Glutamatergic neuron (in vitro differentiated cells): ENCODE measurements around the gene HES7. TPM values are rescaled to one million over a fixed set of nuclear protein-coding genes. Genes with fewer than 3 reads are reported as not detected.

Experiments used
- DNase-seq: peaks from one replicate; pipeline ENCODE4 v3.0.0; 2022
- H3K27ac Mint-ChIP-seq: one replicate; pipeline ENCODE4 v1.8.0; 2020; ENCODE audit warnings: mild to moderate bottlenecking, mixed read lengths, inconsistent platforms; ENCODE audit not compliant: unreplicated experiment
- H3K27me3 Mint-ChIP-seq: one replicate; pipeline ENCODE4 v1.8.0; 2020; ENCODE audit warnings: mild to moderate bottlenecking, moderate library complexity, mixed read lengths, inconsistent platforms; ENCODE audit not compliant: unreplicated experiment
- H3K36me3 Mint-ChIP-seq: one replicate; pipeline ENCODE4 v1.8.0; 2020; ENCODE audit warnings: mild to moderate bottlenecking, mixed read lengths, inconsistent platforms; ENCODE audit not compliant: unreplicated experiment
- H3K4me1 Mint-ChIP-seq: one replicate; pipeline ENCODE4 v1.8.0; 2020; ENCODE audit warnings: mild to moderate bottlenecking, low read depth, mixed read lengths, inconsistent platforms; ENCODE audit not compliant: unreplicated experiment
- H3K4me3 Mint-ChIP-seq: one replicate; pipeline ENCODE4 v1.8.0; 2020; ENCODE audit warnings: mild to moderate bottlenecking, mixed read lengths, inconsistent platforms; ENCODE audit not compliant: unreplicated experiment
- H3K9me3 Mint-ChIP-seq: one replicate; pipeline ENCODE4 v1.8.0; 2020; ENCODE audit warnings: mild to moderate bottlenecking, moderate library complexity, mixed read lengths, inconsistent platforms; ENCODE audit not compliant: unreplicated experiment
- CTCF ChIP-seq: fragments of 200-600 bp; sonication (generic); IDR thresholded peaks from one replicate; pipeline ENCODE4 v1.5.0; 2021; ENCODE audit not compliant: partially characterized antibody, unreplicated experiment
- total RNA-seq: library from RNA; stranded (reverse); fragmentation: NEBNext Ultra II Directional; extraction: Animal tissue kit (Norgen Biotek cat#: 25700); gene quantifications from one replicate; pipeline ENCODE4 v1.2.1, GENCODE V29; 2021; ENCODE audit not compliant: unreplicated experiment

The HES7 gene
- total RNA-seq, 1 donor from 2014 or later = 2.2 TPM

- H3K4me3 Mint-ChIP-seq = no peak overlapping the region
- H3K27me3 Mint-ChIP-seq = peaks cover 39% of the 10 kb centered on the region
- H3K27ac Mint-ChIP-seq = no peak overlapping the region
- H3K4me1 Mint-ChIP-seq = peaks cover 6% of the 10 kb centered on the region
- H3K36me3 Mint-ChIP-seq = no peaks in the 10 kb centered on the region
- TF ChIP-seq CTCF = no peak
- H3K9me3 Mint-ChIP-seq = peaks cover 7% of the 10 kb centered on the region
- DNase-seq = no peak
Observed at GRCh38 chr17:8074554-8074953, 49.4 kb downstream of the HES7 start.

- peaks cover 6% of the 10 kb centered on the region for H3K4me1 Mint-ChIP-seq
- H3K36me3 Mint-ChIP-seq = no peaks in the 10 kb centered on the region
- peaks cover 7% of the 10 kb centered on the region for H3K9me3 Mint-ChIP-seq
- peak overlapping the region; percentile 38 for H3K4me3 Mint-ChIP-seq
- no peak overlapping the region for H3K27ac Mint-ChIP-seq
- TF ChIP-seq CTCF = peak; percentile 91
- peak; percentile 89 for DNase-seq
- peaks cover 37% of the 10 kb centered on the region for H3K27me3 Mint-ChIP-seq
Observed at GRCh38 chr17:8073627-8074484, 50.0 kb downstream of the HES7 start.

- Mint-ChIP-seq H3K4me1 (peaks cover 6% of the 10 kb centered on the region), H3K4me3 (peak overlapping the region; percentile 63), H3K9me3 (peaks cover 7% of the 10 kb centered on the region), H3K27me3 (peaks cover 35% of the 10 kb centered on the region), H3K27ac (no peak overlapping the region), H3K36me3 (no peaks in the 10 kb centered on the region)
- no peak for TF ChIP-seq CTCF
- DNase-seq = no peak
Observed at GRCh38 chr17:8072729-8073461, 51.0 kb downstream of the HES7 start.

GRCh38 chr17:8072341-8072728 lies 51.6 kb downstream of the HES7 start:
- peaks cover 6% of the 10 kb centered on the region for H3K4me1 Mint-ChIP-seq
- TF ChIP-seq CTCF = no peak
- peak overlapping the region; percentile 27 for H3K4me3 Mint-ChIP-seq
- no peak overlapping the region for H3K27ac Mint-ChIP-seq
- peaks cover 7% of the 10 kb centered on the region for H3K9me3 Mint-ChIP-seq
- H3K36me3 Mint-ChIP-seq = no peaks in the 10 kb centered on the region
- no peak for DNase-seq
- H3K27me3 Mint-ChIP-seq = peaks cover 37% of the 10 kb centered on the region

- Mint-ChIP-seq H3K27me3 (peaks cover 37% of the 10 kb centered on the region), H3K36me3 (no peaks in the 10 kb centered on the region), H3K4me1 (peaks cover 6% of the 10 kb centered on the region), H3K9me3 (peaks cover 7% of the 10 kb centered on the region), H3K27ac (no peak overlapping the region), H3K4me3 (no peak overlapping the region)
- TF ChIP-seq CTCF = no peak
- no peak for DNase-seq
Observed at GRCh38 chr17:8071496-8071895, 52.4 kb downstream of the HES7 start.
